ENCODE data around the gene DIAPH2.

GRCh38 chrX:97587171-97587570 is 902.5 kb downstream of the DIAPH2 start:
- TF ChIP-seq CTCF (IDR thresholded peaks at IDR 0.05) (no peak), POLR2A (IDR thresholded peaks at IDR 0.05) (no peak)
